HepG2 (cell line): Measurements from ENCODE around the gene FAM111A. TPM values are rescaled to one million over a fixed set of nuclear protein-coding genes. Genes with fewer than 3 reads are reported as not detected.

ENCODE experiments used
- ATAC-seq: fragments of 200-7000 bp; cut with Tn5 transposase; 3 replicates; pipeline ENCODE4 v1.9.1; 2020; ENCODE audit warnings: mild to moderate bottlenecking, moderate library complexity
- BruUV-seq: library from RNA; stranded (reverse); fragments of 400-500 nt; replicated peaks from 2 replicates; lab custom pipeline; 2021; lab: Mats Ljungman, UMichigan
- CTCF ChIA-PET: fragments of 300-600 bp; formaldehyde crosslinking; extraction: SDS; loops from one replicate; lab custom pipeline; 2021; ENCODE audit warnings: low total read pairs, inconsistent platforms, low intra/inter-chr PET ratio; lab: Yijun Ruan, JAX
- POLR2A ChIA-PET: fragments of 350-600 bp; sonication (Branson Sonifier 250); formaldehyde crosslinking; loops from one replicate; lab custom pipeline; 2020; ENCODE audit warnings: antibody characterized with exemption, inconsistent platforms; lab: Yijun Ruan, JAX
- DNase-seq: peaks from one replicate; pipeline ENCODE4 v3.0.0-alpha.2; 2015; ENCODE audit warnings: low spot score
- FAIRE-seq: peaks from 3 replicates; lab custom pipeline; 2011; peaks lifted over from hg19 to GRCh38; lab: Jason Lieb, UNC
- H2AFZ ChIP-seq: one replicate; pipeline ENCODE4 v1.6.1; 2011; ENCODE audit warnings: low read length, inconsistent platforms
- H3K27ac ChIP-seq: fragments of 300-600 bp; 3 replicates; pipeline ENCODE4 v1.8.0; 2011; ENCODE audit warnings: mixed run types, mild to moderate bottlenecking, mixed read lengths, low read length, inconsistent platforms; ENCODE audit not compliant: insufficient read depth; ENCODE audit errors: extremely low read length
- H3K27me3 ChIP-seq, 2 experiments: fragments of 200-600 bp in 1 of 2; 2 replicates in 1 of 2; 3 replicates in 1 of 2; pipeline versions ENCODE4 v1.6.0 to v1.8.0; 2011; ENCODE audit warnings: low read length in 2 of 2, mild to moderate bottlenecking in 2 of 2, moderate library complexity in 2 of 2, inconsistent platforms in 1 of 2; ENCODE audit not compliant: insufficient read depth in 2 of 2, control insufficient read depth in 1 of 2
- H3K36me3 ChIP-seq, 2 experiments: fragments of 200-600 bp in 1 of 2; replicated peaks in 1 of 2; 2 replicates in 1 of 2; 3 replicates in 1 of 2; pipeline versions ENCODE4 v1.5.1 to v1.8.0; 2011; ENCODE audit warnings: low read length in 2 of 2, inconsistent platforms in 1 of 2; ENCODE audit not compliant: insufficient read depth in 2 of 2, control insufficient read depth in 1 of 2
- H3K4me1 ChIP-seq: 2 replicates; pipeline ENCODE4 v1.5.1; 2012; ENCODE audit warnings: low read length, inconsistent platforms; ENCODE audit not compliant: insufficient read depth
- H3K4me2 ChIP-seq: 2 replicates; pipeline ENCODE4 v1.6.0; 2011; ENCODE audit warnings: low read depth, low read length, inconsistent platforms
- H3K4me3 ChIP-seq, 3 experiments: fragments of 200-600 bp in 1 of 3; sonication (generic), shearing (Covaris generic) in 1 of 3; replicated peaks in 1 of 3; 2 replicates each; pipeline ENCODE4 v1.5.1; 2011 to 2016; ENCODE audit warnings: low read length in 3 of 3, inconsistent platforms in 2 of 3, low read depth in 2 of 3, mild to moderate bottlenecking in 2 of 3, control low read depth in 1 of 3, mixed read lengths in 1 of 3; ENCODE audit not compliant: insufficient read depth in 1 of 3
- H3K79me2 ChIP-seq: one replicate; pipeline ENCODE4 v1.6.1; 2011; ENCODE audit warnings: low read length, inconsistent platforms; ENCODE audit not compliant: insufficient read depth
- H3K9ac ChIP-seq: 2 replicates; pipeline ENCODE4 v1.6.0; 2011; ENCODE audit warnings: mild to moderate bottlenecking, low read depth, low read length, inconsistent platforms; ENCODE audit not compliant: insufficient read depth
- H3K9me3 ChIP-seq: 2 replicates; pipeline ENCODE4 v1.5.1; 2012; ENCODE audit warnings: mild to moderate bottlenecking, low read length
- H4K20me1 ChIP-seq: 2 replicates; pipeline ENCODE4 v1.6.0; 2011; ENCODE audit warnings: inconsistent platforms, mild to moderate bottlenecking, low read length, moderate library complexity; ENCODE audit not compliant: insufficient read depth
- FOXC1 ChIP-seq: sonication (generic); formaldehyde crosslinking; IDR thresholded peaks from 2 replicates; pipeline ENCODE4 v1.8.0; 2022; ENCODE audit warnings: mild to moderate bottlenecking, missing genetic modification reagents, borderline replicate concordance
- LCORL ChIP-seq, 2 experiments: fragments of 450-650 bp in 1 of 2; sonication (generic) in 1 of 2; formaldehyde crosslinking in 1 of 2; IDR thresholded peaks; 2 replicates each; pipeline versions ENCODE4 v1.5.0 to v1.6.1; 2017 to 2020; ENCODE audit warnings: antibody characterized with exemption in 1 of 2, missing genetic modification reagents in 1 of 2
- MYNN ChIP-seq: sonication (generic); formaldehyde crosslinking; IDR thresholded peaks from 2 replicates; pipeline ENCODE4 v1.4.0; 2020; ENCODE audit warnings: mild to moderate bottlenecking, low read depth, missing genetic modification reagents
- RBFOX2 ChIP-seq: fragments of 200-400 bp; formaldehyde crosslinking; IDR thresholded peaks from 2 replicates; pipeline ENCODE4 v1.6.1; 2017; ENCODE audit warnings: low read depth, mild to moderate bottlenecking, low read length
- RNF2 ChIP-seq: fragments of 450-650 bp; conservative IDR thresholded peaks from 2 replicates; pipeline ENCODE4 v1.6.1; 2016; ENCODE audit warnings: low read depth
- SATB2 ChIP-seq: sonication (generic); formaldehyde crosslinking; IDR thresholded peaks from 2 replicates; pipeline ENCODE4 v1.5.0; 2020; ENCODE audit warnings: missing genetic modification reagents
- ZNF136 ChIP-seq: sonication (generic); formaldehyde crosslinking; IDR thresholded peaks from 2 replicates; pipeline ENCODE4 v1.8.1; 2022; ENCODE audit warnings: low read depth, mild to moderate bottlenecking, moderate library complexity, missing genetic modification reagents
- ZNF205 ChIP-seq: IDR thresholded peaks from 2 replicates; pipeline ENCODE4 v1.6.1; 2018; ENCODE audit warnings: missing biosample characterization, missing genetic modification reagents
- ZNF232 ChIP-seq: sonication (generic); formaldehyde crosslinking; IDR thresholded peaks from 2 replicates; pipeline ENCODE4 v1.4.0; 2020; ENCODE audit warnings: missing genetic modification reagents, borderline replicate concordance
- ZNF296 ChIP-seq: sonication (generic); formaldehyde crosslinking; conservative IDR thresholded peaks from 2 replicates; pipeline ENCODE4 v1.5.0; 2020; ENCODE audit warnings: mild to moderate bottlenecking, missing genetic modification reagents
- ZNF530 ChIP-seq: sonication (generic); formaldehyde crosslinking; IDR thresholded peaks from 2 replicates; pipeline ENCODE4 v1.5.0; 2020; ENCODE audit warnings: low read depth, mild to moderate bottlenecking, missing genetic modification reagents
- ZNF572 ChIP-seq: sonication (generic); formaldehyde crosslinking; IDR thresholded peaks from 2 replicates; pipeline ENCODE4 v1.5.1; 2020; ENCODE audit warnings: mild to moderate bottlenecking, missing genetic modification reagents
- WGBS: methylation state at CpG from one replicate; pipeline ENCODE4 v1.1.6; 2017; ENCODE audit warnings: low lambda C conversion rate; 5-methylcytosine and 5-hydroxymethylcytosine counted together
- in situ Hi-C: cut with HindIII; loops from 2 replicates; pipeline ENCODE4 v1.10.0; 2017; ENCODE audit warnings: low pct_unique_long_range_greater_than_20kb; ENCODE audit not compliant: extremely low pct_ligation_motif_present
- intact Hi-C: fragments of 100-400 bp; cut with micrococcal nuclease; formaldehyde crosslinking; loops from one replicate; pipeline ENCODE4 v1.10.0; 2022; ENCODE audit not compliant: unreplicated experiment
- polyA plus RNA-seq, 8 experiments: library from polyadenylated mRNA; depleted of rRNA in 3 of 8; stranded (reverse) in 7 of 8; unstranded in 1 of 8; fragments of >200 nt; fragmentation: Illumina TruSeq in 4 of 8; extraction: Trizol in 4 of 8; gene quantifications; 2 replicates each; pipeline versions ENCODE4 v1.2.1 to v1.2.3, GENCODE V29; 2011 to 2016; ENCODE audit warnings: low read depth in 4 of 8, missing spikeins in 1 of 8, mixed read lengths in 1 of 8; ENCODE audit not compliant: insufficient read depth in 1 of 8
- total RNA-seq, 5 experiments: library from RNA; depleted of rRNA; stranded (reverse); fragments of >200 nt; fragmentation: Illumina TruSeq; extraction: Trizol; gene quantifications; 2 replicates each; pipeline ENCODE4 v1.2.3, GENCODE V29; 2016; ENCODE audit warnings: low read depth in 1 of 5
- TF ChIP-seq, protein P1 (sequence below): sonication (generic); formaldehyde crosslinking; IDR thresholded peaks from 2 replicates; pipeline ENCODE4 v1.5.0; 2020; ENCODE audit warnings: missing genetic modification reagents

FAM111A gene
- total and polyA plus RNA-seq, 2 of the 13 experiments (the other 11 are each of a cell fraction or from before 2014, with no cell fraction given): 3.2 to 13.5 TPM

DNA sequence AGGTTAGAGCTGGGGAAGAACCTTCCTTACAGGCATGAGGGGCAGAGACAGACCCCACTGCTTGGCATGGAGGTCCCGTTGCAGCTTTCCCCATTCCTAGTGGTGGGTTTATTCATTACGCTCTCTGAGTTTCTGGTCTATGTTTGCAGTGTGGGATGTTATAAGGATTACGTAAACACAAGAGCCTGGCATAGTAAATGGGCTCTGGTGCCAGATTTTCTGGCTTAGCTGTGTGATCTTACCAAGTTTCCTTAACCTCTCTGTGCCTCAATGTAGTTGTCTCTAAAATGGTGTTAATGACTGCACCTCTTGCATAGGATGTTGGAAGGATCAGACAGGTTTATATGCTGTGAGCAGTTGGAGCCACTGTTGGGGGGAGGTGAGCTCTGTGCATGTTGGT lies 44.4 kb downstream of the FAM111A start:
- no peak for ATAC-seq
- Histone ChIP-seq H3K4me2 (no peak overlapping the region), H3K9ac (no peak overlapping the region), H3K4me3 (no peak overlapping the region), H3K36me3 (peaks cover 2% of the 10 kb centered on the region in 2 experiments; a peak in 2 of 5 replicates), H2AFZ (no peak overlapping the region), H3K27ac (no peak overlapping the region), H3K4me1 (peaks cover 30% of the 10 kb centered on the region), H3K27me3 (no peaks in the 10 kb centered on the region), H4K20me1 (no peaks in the 10 kb centered on the region), H3K9me3 (no peaks in the 10 kb centered on the region), H3K79me2 (no peaks in the 10 kb centered on the region)
- no peak for FAIRE-seq
- WGBS: 90% methylated on average over 3 of the region's 3 CpGs
- POLR2A ChIA-PET: interaction anchor here (0.9 to 3.4 kb wide), 2 partner anchors 14 to 81 kb away, joined by 3 to 46 read pairs; partner anchors contain the start of gene DTX4
- DNase-seq: no peak
- BruUV-seq: no TSS peak
- CTCF ChIA-PET: interaction anchor here (1.2 to 4.1 kb wide), 2 partner anchors 15 to 20 kb away, joined by 5 to 45 read pairs; partner anchors contain the start of gene DTX4
- intact Hi-C loops (no loop called here), in situ Hi-C loops (loop anchor here (25.0 kb wide), 1 partner anchor 500 kb away; no protein-coding TSS in a partner anchor)
- TF ChIP-seq ZNF232 (CRISPR knock-in tag) (no peak), ZNF572 (CRISPR knock-in tag) (no peak), FOXC1 (CRISPR knock-in tag) (no peak), ZNF530 (no peak), SATB2 (CRISPR knock-in tag) (no peak), ZNF205 (no peak), ZNF136 (CRISPR knock-in tag) (no peak), RBFOX2 (no peak), RNF2 (no peak), LCORL (IDR thresholded peaks at IDR 0.05) (no peak), LCORL (CRISPR knock-in tag; IDR thresholded peaks at IDR 0.05) (no peak), MYNN (no peak), ZNF296 (CRISPR knock-in tag) (no peak)
- TF ChIP-seq, protein P1, sequence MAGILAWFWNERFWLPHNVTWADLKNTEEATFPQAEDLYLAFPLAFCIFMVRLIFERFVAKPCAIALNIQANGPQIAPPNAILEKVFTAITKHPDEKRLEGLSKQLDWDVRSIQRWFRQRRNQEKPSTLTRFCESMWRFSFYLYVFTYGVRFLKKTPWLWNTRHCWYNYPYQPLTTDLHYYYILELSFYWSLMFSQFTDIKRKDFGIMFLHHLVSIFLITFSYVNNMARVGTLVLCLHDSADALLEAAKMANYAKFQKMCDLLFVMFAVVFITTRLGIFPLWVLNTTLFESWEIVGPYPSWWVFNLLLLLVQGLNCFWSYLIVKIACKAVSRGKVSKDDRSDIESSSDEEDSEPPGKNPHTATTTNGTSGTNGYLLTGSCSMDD: no peak
